ENCODE data around the gene HOXD13.

- TF ChIP-seq SIN3A (IDR thresholded peaks at IDR 0.05; ENCODE audit: borderline replicate concordance, insufficient read depth, low read length): no peak
- TF ChIP-seq, protein P1, sequence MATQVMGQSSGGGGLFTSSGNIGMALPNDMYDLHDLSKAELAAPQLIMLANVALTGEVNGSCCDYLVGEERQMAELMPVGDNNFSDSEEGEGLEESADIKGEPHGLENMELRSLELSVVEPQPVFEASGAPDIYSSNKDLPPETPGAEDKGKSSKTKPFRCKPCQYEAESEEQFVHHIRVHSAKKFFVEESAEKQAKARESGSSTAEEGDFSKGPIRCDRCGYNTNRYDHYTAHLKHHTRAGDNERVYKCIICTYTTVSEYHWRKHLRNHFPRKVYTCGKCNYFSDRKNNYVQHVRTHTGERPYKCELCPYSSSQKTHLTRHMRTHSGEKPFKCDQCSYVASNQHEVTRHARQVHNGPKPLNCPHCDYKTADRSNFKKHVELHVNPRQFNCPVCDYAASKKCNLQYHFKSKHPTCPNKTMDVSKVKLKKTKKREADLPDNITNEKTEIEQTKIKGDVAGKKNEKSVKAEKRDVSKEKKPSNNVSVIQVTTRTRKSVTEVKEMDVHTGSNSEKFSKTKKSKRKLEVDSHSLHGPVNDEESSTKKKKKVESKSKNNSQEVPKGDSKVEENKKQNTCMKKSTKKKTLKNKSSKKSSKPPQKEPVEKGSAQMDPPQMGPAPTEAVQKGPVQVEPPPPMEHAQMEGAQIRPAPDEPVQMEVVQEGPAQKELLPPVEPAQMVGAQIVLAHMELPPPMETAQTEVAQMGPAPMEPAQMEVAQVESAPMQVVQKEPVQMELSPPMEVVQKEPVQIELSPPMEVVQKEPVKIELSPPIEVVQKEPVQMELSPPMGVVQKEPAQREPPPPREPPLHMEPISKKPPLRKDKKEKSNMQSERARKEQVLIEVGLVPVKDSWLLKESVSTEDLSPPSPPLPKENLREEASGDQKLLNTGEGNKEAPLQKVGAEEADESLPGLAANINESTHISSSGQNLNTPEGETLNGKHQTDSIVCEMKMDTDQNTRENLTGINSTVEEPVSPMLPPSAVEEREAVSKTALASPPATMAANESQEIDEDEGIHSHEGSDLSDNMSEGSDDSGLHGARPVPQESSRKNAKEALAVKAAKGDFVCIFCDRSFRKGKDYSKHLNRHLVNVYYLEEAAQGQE (IDR thresholded peaks at IDR 0.05; ENCODE audit: insufficient read depth in 1 of 2, low read depth in 2 of 2, low read length in 2 of 2): no peak
Measured at GRCh38 chr2:176104316-176105077, 12.0 kb downstream of the HOXD13 start.

All from PFSK-1 (cell line).